Vagina (tissue), 2 donors: ENCODE data around the gene FMN2. TPM values are rescaled to one million over a fixed set of nuclear protein-coding genes. Genes with fewer than 3 reads are reported as not detected.

Experiments used
- DNase-seq, 2 donors: peaks; one replicate each; pipeline ENCODE4 v3.0.0-alpha.2; 2017; ENCODE audit errors: extremely low spot score in 2 of 2
- H3K27ac ChIP-seq: fragments of 200-600 bp; sonication (generic); one replicate; pipeline ENCODE4 v1.5.1; 2019
- H3K27me3 ChIP-seq: fragments of 200-600 bp; sonication (generic); one replicate; pipeline ENCODE4 v1.5.1; 2019
- H3K36me3 ChIP-seq, 2 donors: fragments of 200-600 bp; sonication (generic); one replicate each; pipeline ENCODE4 v1.5.1; 2017 to 2019
- H3K4me1 ChIP-seq: fragments of 200-600 bp; sonication (generic); one replicate; pipeline ENCODE4 v1.5.1; 2019
- H3K4me3 ChIP-seq, 2 donors: fragments of 200-600 bp; sonication (generic); 1 replicate in 1 of 2; 2 replicates in 1 of 2; pipeline ENCODE4 v1.5.1; 2016 to 2019
- H3K9me3 ChIP-seq: fragments of 200-600 bp; sonication (generic); one replicate; pipeline ENCODE4 v1.5.1; 2019
- CTCF ChIP-seq, 3 experiments: fragments of 450-650 bp in 2 of 3; fragments of 200-600 bp in 1 of 3; sonication (generic) in 1 of 3; IDR thresholded peaks; one replicate each; pipeline ENCODE4 v1.5.1; 2017 to 2019; ENCODE audit warnings: antibody characterized with exemption in 3 of 3, mild to moderate bottlenecking in 2 of 3, moderate library complexity in 2 of 3
- POLR2A ChIP-seq, 2 donors: fragments of 450-650 bp; IDR thresholded peaks; one replicate each; pipeline ENCODE4 v1.6.1; 2017; ENCODE audit warnings: antibody characterized with exemption in 2 of 2, mild to moderate bottlenecking in 2 of 2, moderate library complexity in 2 of 2
- POLR2AphosphoS5 ChIP-seq, 2 donors: sonication (generic); formaldehyde crosslinking; IDR thresholded peaks; one replicate each; pipeline ENCODE4 v1.9.0; 2017; ENCODE audit warnings: antibody characterized with exemption in 2 of 2, mild to moderate bottlenecking in 2 of 2, low read depth in 1 of 2; ENCODE audit not compliant: insufficient read depth in 1 of 2
- intact Hi-C: fragments of 100-400 bp; cut with DNase I; formaldehyde crosslinking; loops from one replicate; pipeline ENCODE4 v1.15.1; 2023
- total RNA-seq: library from RNA; depleted of rRNA; stranded (reverse); fragments of >200 nt; gene quantifications from one replicate; pipeline ENCODE4 v1.2.3, GENCODE V29; 2016

Gene FMN2
- total RNA-seq, 1 donor from 2014 or later = not detected

- Histone ChIP-seq H3K9me3 (no peaks in the 10 kb centered on the region), H3K4me3 (no peak overlapping the region), H3K4me1 (no peaks in the 10 kb centered on the region), H3K27ac (no peak overlapping the region), H3K36me3 (no peaks in the 10 kb centered on the region), H3K27me3 (no peaks in the 10 kb centered on the region)
- intact Hi-C loops = no loop called here
- no peak for DNase-seq
- no peak for TF ChIP-seq POLR2AphosphoS5 (IDR thresholded peaks at IDR 0.05; ENCODE audit: insufficient read depth in 1 of 2, low read depth in 1 of 2)
Observed at GRCh38 chr1:240139511-240139910, 47.8 kb downstream of the FMN2 start.

- Histone ChIP-seq H3K4me3 (no peak overlapping the region), H3K9me3 (no peaks in the 10 kb centered on the region), H3K36me3 (no peaks in the 10 kb centered on the region), H3K4me1 (no peaks in the 10 kb centered on the region), H3K27ac (no peak overlapping the region), H3K27me3 (no peaks in the 10 kb centered on the region)
- intact Hi-C loops = no loop called here
- no peak for DNase-seq
- TF ChIP-seq POLR2AphosphoS5 (IDR thresholded peaks at IDR 0.05; ENCODE audit: insufficient read depth in 1 of 2, low read depth in 1 of 2) (no peak), CTCF (IDR thresholded peaks at IDR 0.05) (no peak), POLR2A (IDR thresholded peaks at IDR 0.05) (no peak)
Observed at GRCh38 chr1:240145120-240145519, 53.4 kb downstream of the FMN2 start.

GRCh38 chr1:240148333-240148732 is 56.6 kb downstream of the FMN2 start:
- Histone ChIP-seq H3K27ac (no peak overlapping the region), H3K4me3 (no peak overlapping the region), H3K36me3 (no peaks in the 10 kb centered on the region), H3K9me3 (no peaks in the 10 kb centered on the region), H3K27me3 (no peaks in the 10 kb centered on the region), H3K4me1 (no peaks in the 10 kb centered on the region)
- no peak for DNase-seq
- no peak for TF ChIP-seq POLR2AphosphoS5 (IDR thresholded peaks at IDR 0.05; ENCODE audit: insufficient read depth in 1 of 2, low read depth in 1 of 2)
- no peak for TF ChIP-seq POLR2A (IDR thresholded peaks at IDR 0.05)
- TF ChIP-seq CTCF (IDR thresholded peaks at IDR 0.05) = no peak
- intact Hi-C loops = no loop called here

GRCh38 chr1:240149484-240150094 is 57.9 kb downstream of the FMN2 start:
- Histone ChIP-seq H3K36me3 (no peaks in the 10 kb centered on the region), H3K4me1 (no peaks in the 10 kb centered on the region), H3K27ac (no peak overlapping the region), H3K4me3 (no peak overlapping the region), H3K9me3 (no peaks in the 10 kb centered on the region), H3K27me3 (no peaks in the 10 kb centered on the region)
- no peak for DNase-seq
- TF ChIP-seq POLR2AphosphoS5 (IDR thresholded peaks at IDR 0.05; ENCODE audit: insufficient read depth in 1 of 2, low read depth in 1 of 2) (no peak), CTCF (IDR thresholded peaks at IDR 0.05) (peak in 1 of 3 experiments; percentile 32)
- intact Hi-C loops = no loop called here

GRCh38 chr1:240151136-240151735 is 59.6 kb downstream of the FMN2 start:
- no peaks in the 10 kb centered on the region for H3K9me3 ChIP-seq
- intact Hi-C loops = no loop called here
- H3K4me1 ChIP-seq = no peaks in the 10 kb centered on the region
- H3K4me3 ChIP-seq = no peak overlapping the region
- TF ChIP-seq POLR2A (IDR thresholded peaks at IDR 0.05) (no peak), POLR2AphosphoS5 (IDR thresholded peaks at IDR 0.05; ENCODE audit: insufficient read depth in 1 of 2, low read depth in 1 of 2) (no peak), CTCF (IDR thresholded peaks at IDR 0.05) (no peak)
- no peaks in the 10 kb centered on the region for H3K36me3 ChIP-seq
- H3K27ac ChIP-seq = no peak overlapping the region
- H3K27me3 ChIP-seq = no peaks in the 10 kb centered on the region
- no peak for DNase-seq
